ENCODE data around the gene ACSF2.
A peak's percentile ranks its signal among the peaks of the same experiment; 100 is the strongest.
"Not testable (repeated sequence)": the region's sequence is repeated elsewhere in the genome, so short reads cannot be mapped to it uniquely, and the experiment has no call there.

ACSF2 gene

GRCh38 chr17:50406578-50406977, 19.4 kb upstream of the ACSF2 start:
- DNase-seq (ENCODE audit: low read depth in 4 of 4, low spot score in 1 of 4), result no peak

- no peak for DNase-seq (ENCODE audit: low read depth in 4 of 4, low spot score in 1 of 4)
Measured at GRCh38 chr17:50407921-50408320, 18.1 kb upstream of the ACSF2 start.

- no peak for DNase-seq (ENCODE audit: low read depth in 4 of 4, low spot score in 1 of 4)
Measured at GRCh38 chr17:50412188-50412732, 13.8 kb upstream of the ACSF2 start.

- DNase-seq (ENCODE audit: low read depth in 4 of 4, low spot score in 1 of 4), result no peak
Measured at GRCh38 chr17:50414808-50415207, 11.2 kb upstream of the ACSF2 start.

- not testable (repeated sequence) for DNase-seq (ENCODE audit: low read depth in 4 of 4, low spot score in 1 of 4)
Measured at GRCh38 chr17:50419577-50419976, 6.4 kb upstream of the ACSF2 start.

GRCh38 chr17:50420419-50421112, 5.5 kb upstream of the ACSF2 start:
- DNase-seq (ENCODE audit: low read depth in 4 of 4, low spot score in 1 of 4), result no peak

GRCh38 chr17:50421308-50422051, 4.5 kb upstream of the ACSF2 start:
- no peak for DNase-seq (ENCODE audit: low read depth in 4 of 4, low spot score in 1 of 4)

GRCh38 chr17:50422738-50423137, 3.3 kb upstream of the ACSF2 start:
- no peak for DNase-seq (ENCODE audit: low read depth in 4 of 4, low spot score in 1 of 4)

- no peak for DNase-seq (ENCODE audit: low read depth in 4 of 4, low spot score in 1 of 4)
Measured at GRCh38 chr17:50423553-50424159, 2.4 kb upstream of the ACSF2 start.

GRCh38 chr17:50424246-50424995, 1.6 kb upstream of the ACSF2 start:
- no peak for DNase-seq (ENCODE audit: low read depth in 4 of 4, low spot score in 1 of 4)

- no peak for DNase-seq (ENCODE audit: low read depth in 4 of 4, low spot score in 1 of 4)
Measured at GRCh38 chr17:50424996-50425681, 879 bp upstream of the ACSF2 start.

GRCh38 chr17:50426472-50426782, 409 bp downstream of the ACSF2 start:
- peak in 1 of 4 experiments; percentile 3 for DNase-seq (ENCODE audit: low read depth in 4 of 4, low spot score in 1 of 4)

GRCh38 chr17:50426814-50427787, 1.1 kb downstream of the ACSF2 start:
- no peak for DNase-seq (ENCODE audit: low read depth in 4 of 4, low spot score in 1 of 4)

GRCh38 chr17:50428126-50428525, 2.1 kb downstream of the ACSF2 start:
- not testable (repeated sequence) for DNase-seq (ENCODE audit: low read depth in 4 of 4, low spot score in 1 of 4)

GRCh38 chr17:50428831-50429424, 2.9 kb downstream of the ACSF2 start:
- no peak for DNase-seq (ENCODE audit: low read depth in 4 of 4, low spot score in 1 of 4)

GRCh38 chr17:50429793-50430192, 3.8 kb downstream of the ACSF2 start:
- no peak for DNase-seq (ENCODE audit: low read depth in 4 of 4, low spot score in 1 of 4)

- no peak for DNase-seq (ENCODE audit: low read depth in 4 of 4, low spot score in 1 of 4)
Measured at GRCh38 chr17:50430821-50431618, 5.0 kb downstream of the ACSF2 start.

GRCh38 chr17:50432125-50432762, 6.2 kb downstream of the ACSF2 start:
- no peak for DNase-seq (ENCODE audit: low read depth in 4 of 4, low spot score in 1 of 4)

All from stimulated activated CD4-positive, alpha-beta T cell treated with anti-CD3 and anti-CD28 coated beads, Interleukin-1b, Interleukin-23, amount 100 ng/mL, for 24 hours (primary cell).